IPS-18c (cell line): ENCODE data around the gene SORCS2.
A peak's percentile ranks its signal among the peaks of the same experiment; 100 is the strongest.

Experiments
- H3K4me3 ChIP-seq: 2 replicates; pipeline ENCODE4 v1.7.0; 2013; ENCODE audit warnings: low read depth, mild to moderate bottlenecking, low read length, moderate library complexity; ENCODE audit not compliant: insufficient read depth
- H3K9me3 ChIP-seq: one replicate; pipeline ENCODE4 v1.6.1; 2013; ENCODE audit warnings: mild to moderate bottlenecking, low read length, moderate library complexity; ENCODE audit not compliant: control insufficient read depth, insufficient read depth

SORCS2 gene

DNA sequence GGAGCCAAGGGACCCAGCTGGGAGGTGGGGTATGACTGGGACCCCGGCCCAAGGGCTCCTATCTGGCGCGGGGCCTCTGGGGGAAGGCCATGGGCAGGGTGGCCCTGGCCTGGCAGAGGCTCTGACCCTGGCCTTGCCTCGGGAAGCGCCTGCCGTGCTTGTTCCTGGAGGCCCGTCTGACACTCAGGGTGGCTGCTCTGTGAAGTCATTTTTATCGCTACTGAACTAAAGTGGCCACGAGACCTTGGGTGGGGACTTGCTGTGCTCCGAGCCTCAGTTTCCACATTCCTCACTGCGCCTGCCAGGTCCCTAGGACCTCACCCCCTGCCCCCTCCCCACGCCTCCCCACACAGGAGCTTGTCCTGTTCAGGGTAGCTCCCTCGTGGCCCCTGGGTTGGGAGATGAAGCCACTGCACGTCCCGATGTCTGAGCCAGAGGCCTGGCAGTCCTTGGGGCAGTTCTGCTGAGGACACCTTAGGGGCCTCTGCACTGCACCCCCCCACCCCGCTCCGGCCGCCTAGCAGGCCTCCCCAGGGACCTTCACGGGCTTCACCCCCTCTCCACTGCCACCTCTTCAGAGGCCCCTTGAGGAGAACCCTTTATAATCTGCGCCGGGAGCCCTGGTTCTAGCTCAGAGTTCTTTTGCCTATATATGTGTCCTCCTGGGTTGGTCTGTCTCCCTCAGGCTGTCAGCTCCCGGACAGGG is 639 bp upstream of the SORCS2 start:
- peak overlapping the region; percentile 36; the same call in 1 of the 2 replicates for H3K4me3 ChIP-seq
- no peaks in the 10 kb centered on the region for H3K9me3 ChIP-seq

DNA sequence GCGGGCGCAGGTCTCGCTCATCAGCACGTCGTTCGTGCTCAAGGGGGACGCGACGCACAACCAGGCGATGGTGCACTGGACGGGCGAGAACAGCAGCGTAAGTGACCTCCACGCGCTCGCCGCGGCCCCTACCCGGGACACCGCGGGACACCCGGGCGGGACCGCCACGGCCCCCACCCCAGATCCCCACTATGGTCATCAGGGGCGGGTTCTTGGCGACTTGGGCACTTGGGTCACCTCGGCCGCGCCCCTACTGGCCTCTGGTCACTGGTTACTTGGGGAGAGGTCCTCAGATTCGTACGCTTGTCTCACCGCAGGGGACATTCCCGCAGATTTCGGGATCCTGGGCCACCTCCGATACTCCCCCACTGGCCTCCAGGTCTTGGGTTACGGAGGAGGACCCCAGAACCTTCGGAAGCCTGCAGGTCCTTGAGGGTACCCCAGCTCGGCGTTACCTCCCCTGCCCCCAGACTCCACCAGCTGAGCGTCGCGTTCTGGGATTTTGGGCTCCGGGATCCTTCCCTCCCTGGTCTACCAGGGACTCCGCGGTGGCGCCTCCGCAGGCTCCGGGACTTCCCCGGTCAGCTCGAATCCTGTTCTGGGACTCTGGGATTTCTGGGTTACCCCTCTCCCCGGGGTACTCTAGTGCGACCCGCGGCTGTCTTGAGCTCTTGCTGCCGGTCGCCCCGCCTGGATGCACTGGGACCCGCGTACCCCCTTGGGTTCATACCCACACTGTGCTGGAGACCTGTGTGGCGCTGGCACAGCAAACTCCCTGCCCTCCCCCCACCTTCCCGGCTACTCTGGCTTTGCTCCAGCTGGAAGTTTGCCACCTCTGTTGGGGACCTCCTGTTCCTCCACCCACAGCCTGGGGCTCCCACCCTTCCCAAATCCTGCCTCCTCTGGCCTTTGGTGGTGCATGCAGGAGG is 956 bp downstream of the SORCS2 start:
- H3K9me3 ChIP-seq = no peaks in the 10 kb centered on the region
- peak overlapping the region; percentile 61 for H3K4me3 ChIP-seq

DNA sequence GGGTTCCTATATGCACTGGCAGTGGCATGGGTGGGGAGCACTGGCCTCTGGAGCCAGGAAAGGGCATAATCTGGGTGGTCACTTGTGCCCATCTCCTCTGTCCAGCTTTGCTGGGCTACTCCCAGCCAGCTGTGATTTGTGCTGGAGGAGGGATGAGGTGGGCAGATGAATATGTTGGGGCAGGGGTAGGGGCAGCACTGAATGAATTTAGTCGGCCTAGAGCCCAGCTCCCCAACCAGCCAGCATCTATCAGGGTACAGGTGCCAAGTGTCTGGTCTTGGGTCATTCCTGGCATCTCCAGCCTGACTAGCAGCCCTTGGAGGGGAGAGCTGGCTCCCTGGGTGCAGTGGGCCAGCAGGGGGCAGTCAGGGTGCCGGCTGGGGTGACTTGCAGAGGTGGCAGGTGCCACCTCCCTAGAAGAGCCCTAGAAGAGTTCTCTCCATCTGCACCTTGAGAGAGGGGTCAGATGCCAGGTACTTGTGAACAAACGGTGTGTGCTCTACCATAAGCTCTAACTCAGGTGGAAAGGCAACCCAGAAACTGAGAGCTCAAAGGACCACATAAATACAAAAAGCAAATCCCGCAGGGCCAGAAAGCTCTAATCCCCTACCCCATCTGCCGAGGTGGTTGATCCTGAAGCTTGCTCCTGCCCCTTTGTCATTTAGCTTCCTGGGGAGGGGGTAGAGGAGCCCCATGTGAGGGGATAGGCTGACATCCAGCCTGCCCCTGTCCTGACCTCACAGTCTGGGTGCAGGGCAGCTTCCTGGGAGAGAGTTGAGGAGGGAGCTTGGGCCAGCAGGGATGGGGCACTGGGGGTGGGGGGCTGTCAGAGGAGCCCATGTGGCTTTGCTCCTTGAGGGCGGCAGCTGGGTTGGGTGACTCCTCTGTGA is 2.2 kb downstream of the SORCS2 start:
- no peak overlapping the region for H3K4me3 ChIP-seq
- no peaks in the 10 kb centered on the region for H3K9me3 ChIP-seq

DNA sequence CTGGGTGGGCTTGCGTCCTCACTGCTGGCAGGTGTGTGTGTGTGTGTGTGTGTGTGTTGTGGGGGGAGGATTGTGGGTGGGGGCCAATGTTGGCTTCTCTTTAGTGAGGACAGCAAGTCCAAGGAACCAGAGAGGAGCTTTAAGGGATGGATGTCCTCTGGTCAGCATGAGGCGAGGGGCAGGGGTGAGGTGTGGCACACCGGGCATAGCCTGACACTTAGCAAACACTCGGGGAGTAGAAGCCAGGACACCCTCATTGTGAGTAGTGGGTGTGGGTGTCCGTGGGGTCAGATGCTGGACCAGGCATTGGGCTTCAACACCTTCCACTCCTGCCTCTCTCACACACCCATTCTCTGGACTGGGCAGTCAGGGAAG is 2.8 kb downstream of the SORCS2 start:
- H3K4me3 ChIP-seq = no peak overlapping the region
- H3K9me3 ChIP-seq = no peaks in the 10 kb centered on the region

DNA sequence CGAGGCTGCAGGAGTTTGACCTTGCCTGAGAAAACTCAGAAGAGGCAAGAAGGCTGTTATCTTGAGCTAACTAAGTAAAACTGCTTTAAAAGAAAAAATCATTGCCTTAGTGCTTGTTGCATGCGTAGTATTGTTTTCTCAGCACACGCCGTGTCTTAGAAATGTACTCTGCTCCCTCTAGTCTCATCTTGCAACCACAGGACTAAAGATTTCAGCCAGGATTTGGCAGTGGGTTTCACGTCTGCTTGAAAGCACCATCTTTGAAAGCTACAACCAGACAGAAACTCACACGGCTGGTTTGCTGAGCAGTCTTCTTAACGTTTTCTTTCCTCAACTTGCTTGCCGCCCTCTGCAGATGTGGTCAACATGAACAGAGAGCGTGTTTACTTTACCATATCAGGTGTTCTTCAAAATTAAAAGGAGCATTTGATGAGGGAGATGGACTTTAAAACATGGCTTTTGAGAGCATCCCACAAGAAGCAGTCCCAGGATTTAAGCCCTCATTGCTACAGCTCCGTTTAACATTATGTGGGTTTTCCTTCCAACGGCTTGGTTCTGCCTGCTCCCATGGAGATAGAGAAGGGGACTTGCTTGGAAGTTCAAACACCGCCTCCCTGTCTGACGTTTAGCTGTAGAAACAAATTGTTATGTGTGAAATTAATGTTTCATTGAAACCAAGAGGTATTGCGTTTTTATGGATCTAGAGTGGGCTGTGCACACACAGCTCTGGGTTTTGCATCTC is 3.4 kb downstream of the SORCS2 start:
- Histone ChIP-seq H3K4me3 (no peak overlapping the region), H3K9me3 (no peaks in the 10 kb centered on the region)

DNA sequence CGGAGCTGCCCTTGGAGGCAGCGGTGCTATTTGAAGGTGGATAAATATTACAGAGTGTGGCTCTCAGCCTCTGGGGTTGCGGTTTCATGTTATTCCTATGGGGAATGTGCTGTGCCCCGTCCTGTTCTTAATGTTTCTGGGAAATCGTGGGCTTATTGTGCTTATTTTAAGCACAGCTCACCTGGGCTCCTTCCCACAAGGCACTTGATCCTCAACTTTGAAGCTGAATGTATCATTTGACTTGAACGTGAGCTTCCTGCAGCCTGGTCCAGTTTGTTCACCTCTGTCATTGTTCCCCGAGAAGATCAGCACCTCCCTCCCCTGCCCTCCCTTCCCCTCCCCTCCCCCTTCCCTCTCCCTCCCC is 3.9 kb downstream of the SORCS2 start:
- Histone ChIP-seq H3K4me3 (no peak overlapping the region), H3K9me3 (no peaks in the 10 kb centered on the region)

DNA sequence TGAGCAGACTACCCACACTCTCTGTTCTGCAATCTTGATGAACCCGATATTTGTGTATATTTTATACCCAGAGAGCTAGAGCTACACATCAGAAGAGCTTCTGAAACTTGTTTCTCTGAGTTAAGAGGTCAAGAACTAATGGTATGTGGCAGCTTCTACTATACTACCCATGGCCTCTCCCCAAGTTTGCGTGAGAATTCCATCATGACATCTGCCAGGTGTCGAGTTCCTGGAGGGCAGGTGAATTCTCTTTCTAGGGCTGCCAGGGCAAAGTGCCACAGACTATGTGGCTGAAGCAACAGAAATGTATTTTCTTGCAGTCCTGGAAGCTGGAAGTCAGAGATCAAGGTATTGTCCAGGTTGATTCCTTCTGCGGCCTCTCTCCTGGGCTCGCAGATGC is 4.4 kb downstream of the SORCS2 start:
- no peak overlapping the region for H3K4me3 ChIP-seq
- no peaks in the 10 kb centered on the region for H3K9me3 ChIP-seq

DNA sequence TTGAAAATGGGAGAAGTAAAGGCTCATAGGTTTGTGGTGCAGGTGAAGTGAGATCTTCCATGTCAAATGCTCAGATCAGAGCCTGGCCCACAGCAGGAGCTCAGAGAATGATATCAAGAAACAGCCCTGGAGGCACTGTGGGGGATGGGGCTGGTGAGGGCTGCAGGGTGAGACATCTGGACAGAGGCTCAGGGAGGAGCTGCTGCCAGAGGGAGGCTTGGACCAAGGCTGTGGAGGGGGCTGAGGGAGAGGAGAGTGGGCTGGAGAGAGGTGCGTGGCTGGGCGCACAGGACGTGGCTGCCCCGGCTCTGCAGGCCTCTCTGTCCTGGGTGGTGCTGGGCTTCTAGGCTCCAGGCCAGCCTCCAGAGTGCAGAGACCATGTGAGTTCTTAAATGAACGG is 5.6 kb downstream of the SORCS2 start:
- H3K9me3 ChIP-seq = no peaks in the 10 kb centered on the region
- no peak overlapping the region for H3K4me3 ChIP-seq

DNA sequence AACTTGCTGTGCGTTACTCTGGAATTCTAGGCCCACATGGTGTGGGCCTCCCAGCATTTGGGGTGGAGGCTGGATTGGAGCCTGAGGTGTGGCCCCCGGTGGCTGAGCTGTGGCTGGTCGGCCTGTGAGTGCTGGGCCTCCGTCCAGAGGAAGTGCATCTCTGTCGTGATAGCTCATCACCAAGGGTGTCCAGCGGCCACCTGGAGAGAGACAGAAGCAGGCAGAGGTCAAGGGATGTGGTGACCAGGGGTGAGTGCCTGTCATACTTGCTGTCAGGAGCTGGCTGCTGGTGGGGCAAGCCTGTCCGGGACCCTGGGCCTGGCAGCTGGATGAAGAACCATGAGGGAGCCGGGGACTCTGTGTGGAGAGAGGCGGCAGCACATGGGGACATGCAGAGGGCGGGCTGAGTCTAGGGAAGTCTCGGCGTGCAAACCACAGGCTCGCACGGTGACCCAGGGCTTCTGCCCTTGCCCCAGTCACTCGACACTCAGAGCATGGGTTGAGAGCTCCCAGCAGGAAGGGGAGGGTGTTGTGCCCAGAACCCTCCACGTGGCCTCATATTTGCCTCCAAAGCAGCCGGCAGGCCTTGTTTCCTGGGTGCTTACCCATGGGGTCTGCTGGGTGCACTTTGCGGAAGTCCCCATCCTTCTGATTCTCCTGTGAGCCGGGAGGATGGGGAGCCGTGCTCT is 6.2 kb downstream of the SORCS2 start:
- no peak overlapping the region for H3K4me3 ChIP-seq
- H3K9me3 ChIP-seq = no peaks in the 10 kb centered on the region

DNA sequence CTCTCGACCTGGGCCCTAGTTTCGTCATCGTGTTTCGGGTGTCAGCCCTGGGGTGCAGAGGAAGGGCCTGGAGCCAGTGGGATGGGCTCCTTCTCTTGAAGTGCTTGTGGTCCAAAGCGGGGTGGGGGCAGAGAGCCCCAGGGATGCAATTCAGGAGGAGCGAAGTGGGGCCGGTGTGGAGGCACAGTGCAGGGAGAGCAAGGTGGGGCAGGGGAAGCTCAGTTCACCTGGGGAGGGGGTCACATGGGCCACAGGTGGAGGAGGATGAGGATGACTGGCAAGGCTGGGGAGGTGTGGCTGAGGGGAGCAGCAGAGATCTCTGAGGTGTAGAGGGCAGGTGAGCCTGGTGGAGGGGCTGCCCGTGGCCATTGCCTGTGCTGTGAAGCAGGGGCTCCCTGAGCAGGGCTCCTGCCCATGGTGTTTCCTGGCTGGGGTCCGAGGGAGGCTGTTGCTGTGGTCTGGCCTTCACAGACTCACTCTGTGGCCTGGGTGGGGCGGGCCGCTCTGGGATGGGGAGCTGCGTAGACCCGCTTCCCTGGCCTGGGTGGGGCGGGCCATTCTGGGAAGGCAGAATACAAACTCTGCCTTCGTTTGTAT is 6.9 kb downstream of the SORCS2 start:
- no peak overlapping the region for H3K4me3 ChIP-seq
- H3K9me3 ChIP-seq = no peaks in the 10 kb centered on the region

DNA sequence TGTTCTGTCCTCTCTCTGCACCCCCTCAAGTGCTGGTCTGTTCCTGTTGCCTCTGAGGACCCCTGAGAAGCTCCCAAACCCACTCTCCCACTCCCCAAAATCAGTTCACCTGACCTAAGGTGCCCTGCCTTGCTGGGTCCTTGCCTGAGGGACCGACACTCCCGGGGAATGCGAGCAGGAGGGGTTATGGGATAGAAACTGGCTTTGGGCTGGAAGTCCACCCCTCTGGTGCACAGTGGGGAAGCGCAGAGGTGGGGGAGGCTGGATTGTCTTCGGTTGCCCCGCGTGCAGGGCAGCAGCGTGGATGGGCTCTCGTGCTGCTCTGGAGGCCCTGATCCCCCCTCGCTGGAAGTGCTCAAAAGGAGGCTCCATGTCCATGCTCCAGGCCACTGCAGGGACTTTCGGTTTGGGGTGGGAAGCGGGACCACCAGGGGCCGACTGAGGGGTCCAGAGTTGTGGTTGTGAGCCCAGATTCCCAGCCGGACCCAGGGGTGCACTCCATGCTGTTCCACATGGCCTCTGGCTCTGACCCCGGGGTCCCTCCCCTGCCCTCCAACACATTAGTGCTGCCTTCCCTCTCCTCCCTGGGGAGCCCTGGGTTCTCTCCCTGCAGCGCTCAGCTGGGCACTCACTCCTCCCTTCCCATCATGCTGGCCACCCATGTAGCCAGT is 7.6 kb downstream of the SORCS2 start:
- Histone ChIP-seq H3K9me3 (no peaks in the 10 kb centered on the region), H3K4me3 (no peak overlapping the region)

DNA sequence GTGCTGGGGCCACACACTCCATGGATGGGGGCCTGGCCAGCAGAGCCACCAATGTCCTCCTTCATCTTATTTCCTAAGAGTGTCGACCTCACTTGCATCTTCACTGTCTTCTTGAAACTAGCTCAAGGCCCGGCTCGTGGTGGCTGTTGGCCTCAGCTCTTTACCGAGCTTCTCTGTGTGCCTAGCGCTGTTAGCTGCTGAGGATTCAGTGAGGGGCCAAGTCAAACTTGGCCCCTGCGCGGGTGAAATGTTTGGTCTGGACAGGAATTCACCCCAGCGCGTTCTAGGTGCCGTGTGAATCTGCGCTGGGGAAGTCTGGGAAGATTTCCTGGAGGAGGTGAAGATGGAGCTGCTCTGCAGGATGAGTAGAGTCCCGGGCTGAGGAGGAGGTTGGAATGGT is 8.5 kb downstream of the SORCS2 start:
- H3K4me3 ChIP-seq = no peak overlapping the region
- H3K9me3 ChIP-seq = no peaks in the 10 kb centered on the region

DNA sequence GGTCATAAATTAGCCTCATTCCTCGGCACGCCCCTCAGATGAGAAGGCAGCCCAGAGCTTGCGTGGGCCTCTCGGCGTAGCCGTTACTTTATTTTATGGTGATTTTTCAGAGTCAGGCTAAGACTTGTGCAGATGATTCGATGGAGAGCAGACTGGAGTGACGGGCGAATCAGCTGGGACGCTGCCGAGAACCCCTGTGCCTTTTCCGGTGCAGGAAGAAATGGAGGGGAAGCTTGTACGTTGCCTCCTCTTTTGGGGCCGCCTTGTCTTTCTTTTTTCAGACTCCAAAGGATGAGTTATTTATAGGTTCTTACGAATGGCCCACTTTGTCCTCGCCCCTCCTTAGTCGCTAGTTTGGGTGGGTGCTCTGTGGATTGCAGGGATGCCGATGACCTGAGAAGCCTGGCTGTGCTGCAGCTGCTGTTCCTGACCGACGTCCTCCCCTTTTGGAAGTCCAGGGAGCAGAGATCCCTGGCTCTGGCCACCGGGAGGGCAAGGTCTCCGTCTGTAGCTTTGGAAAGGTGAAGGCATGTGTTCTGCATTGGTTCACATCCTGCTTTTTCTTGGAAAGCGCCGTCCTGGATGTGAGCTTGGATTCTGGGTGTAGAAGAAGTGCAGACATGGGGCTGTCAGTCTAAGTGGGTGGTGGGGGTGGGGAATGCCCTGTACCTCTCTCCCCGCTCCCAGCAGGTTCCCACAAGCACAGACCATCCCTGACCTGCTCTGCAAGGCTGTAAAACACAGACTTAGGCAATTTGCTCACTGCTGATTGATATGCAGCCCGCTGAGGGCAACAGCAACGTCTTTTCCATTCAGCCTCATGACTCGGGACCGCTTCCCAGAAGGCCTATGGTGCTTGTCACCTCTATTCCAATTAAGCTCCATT is 9.3 kb downstream of the SORCS2 start:
- H3K9me3 ChIP-seq = no peaks in the 10 kb centered on the region
- H3K4me3 ChIP-seq = no peak overlapping the region

DNA sequence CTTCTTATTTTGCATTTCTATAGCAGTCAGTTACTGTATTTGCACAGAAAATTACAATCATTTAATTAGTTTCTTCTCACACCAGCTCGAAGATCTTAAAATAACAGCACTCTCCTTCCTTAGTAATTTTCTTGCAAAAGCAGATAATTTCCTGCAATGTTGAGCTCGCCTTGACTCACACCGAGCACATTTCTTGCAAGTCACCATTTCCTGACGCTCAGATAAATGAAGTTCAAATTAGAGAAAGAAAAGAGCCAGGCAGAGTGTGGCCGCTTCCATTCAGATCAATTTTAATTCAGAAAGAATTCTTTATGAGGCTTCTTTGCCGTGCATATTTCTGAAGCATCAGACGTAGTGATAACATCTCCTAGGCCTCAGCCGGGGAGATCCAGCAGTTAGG is 10.1 kb downstream of the SORCS2 start:
- no peak overlapping the region for H3K4me3 ChIP-seq

More for the DNA sequence above, 10.1 kb downstream of the SORCS2 start:
- H3K9me3 ChIP-seq = no peaks in the 10 kb centered on the region
